SK-N-SH (cell line): ENCODE measurements around the gene SEZ6L. TPM values are rescaled to one million over a fixed set of nuclear protein-coding genes. Genes with fewer than 3 reads are reported as not detected.

ENCODE experiments used
- CTCF ChIA-PET: fragments of 300-600, 350-600 bp; formaldehyde crosslinking; extraction: SDS; loops from one replicate; lab custom pipeline; 2021; lab: Yijun Ruan, JAX
- POLR2A ChIA-PET: fragments of 350-600 bp; sonication (Branson Sonifier 250); formaldehyde crosslinking; extraction: SDS; loops from one replicate; lab custom pipeline; 2020; ENCODE audit warnings: antibody characterized with exemption, inconsistent platforms; lab: Yijun Ruan, JAX
- DNase-seq: peaks from one replicate; pipeline ENCODE4 v3.0.0; 2012
- H2AFZ ChIP-seq: fragments of 200-600 bp; sonication (generic); 2 replicates; pipeline ENCODE4 v1.8.1; 2016; ENCODE audit warnings: antibody characterized with exemption, mild to moderate bottlenecking, low read depth
- H3F3A ChIP-seq: fragments of 200-600 bp; sonication (generic); replicated peaks from 2 replicates; pipeline ENCODE3; 2016; ENCODE audit warnings: antibody characterized with exemption, mild to moderate bottlenecking; ENCODE audit not compliant: insufficient read depth
- H3K27ac ChIP-seq, 2 experiments: fragments of 200-500 bp in 1 of 2; fragments of 200-600 bp in 1 of 2; sonication (Bioruptor generic) in 1 of 2; sonication (generic), shearing (Covaris generic) in 1 of 2; 2 replicates each; pipeline versions ENCODE4 v1.5.1 to v1.6.1; 2014 to 2016; ENCODE audit warnings: low read depth in 2 of 2, inconsistent platforms in 1 of 2, low read length in 1 of 2, mild to moderate bottlenecking in 1 of 2, mixed read lengths in 1 of 2
- H3K27me3 ChIP-seq: fragments of 200-600 bp; sonication (generic), shearing (Covaris generic); 2 replicates; pipeline ENCODE4 v1.6.1; 2016; ENCODE audit warnings: mixed run types; ENCODE audit not compliant: insufficient read depth
- H3K36me3 ChIP-seq, 2 experiments: fragments of 200-500 bp in 1 of 2; fragments of 200-600 bp in 1 of 2; sonication (Bioruptor generic) in 1 of 2; sonication (generic) in 1 of 2; replicated peaks in 1 of 2; 2 replicates each; pipeline versions ENCODE3 to v1.5.1; 2014 to 2016; ENCODE audit warnings: low read length in 1 of 2, mild to moderate bottlenecking in 1 of 2; ENCODE audit not compliant: insufficient read depth in 2 of 2, control insufficient read depth in 1 of 2
- H3K4me1 ChIP-seq, 2 experiments: fragments of 200-500 bp in 1 of 2; fragments of 200-600 bp in 1 of 2; sonication (Bioruptor generic) in 1 of 2; sonication (generic), shearing (Covaris generic) in 1 of 2; 2 replicates each; pipeline versions ENCODE4 v1.5.1 to v1.6.1; 2014 to 2016; ENCODE audit warnings: low read depth in 1 of 2, low read length in 1 of 2, mixed run types in 1 of 2; ENCODE audit not compliant: insufficient read depth in 2 of 2, control insufficient read depth in 1 of 2
- H3K4me2 ChIP-seq: fragments of 200-600 bp; sonication (generic), shearing (Covaris generic); 2 replicates; pipeline ENCODE4 v1.6.1; 2017; ENCODE audit warnings: mixed run types
- H3K4me3 ChIP-seq, 2 experiments: fragments of 200-500 bp in 1 of 2; fragments of 200-600 bp in 1 of 2; sonication (Bioruptor generic) in 1 of 2; sonication (generic), shearing (Covaris generic) in 1 of 2; 2 replicates each; pipeline versions ENCODE4 v1.5.1 to v1.8.1; 2014 to 2016; ENCODE audit warnings: low read depth in 2 of 2, inconsistent platforms in 1 of 2, low read length in 1 of 2, mild to moderate bottlenecking in 1 of 2, mixed read lengths in 1 of 2, moderate library complexity in 1 of 2
- H3K79me2 ChIP-seq: fragments of 200-600 bp; sonication (generic); 2 replicates; pipeline ENCODE4 v1.8.1; 2017; ENCODE audit warnings: mild to moderate bottlenecking; ENCODE audit not compliant: insufficient read depth
- H3K9ac ChIP-seq: fragments of 200-600 bp; sonication (generic); 2 replicates; pipeline ENCODE4 v1.6.1; 2017; ENCODE audit warnings: mixed run types
- H3K9me2 ChIP-seq: fragments of 200-600 bp; sonication (generic); 2 replicates; pipeline ENCODE4 v1.6.1; 2017; ENCODE audit warnings: mixed run types
- H3K9me3 ChIP-seq: fragments of 200-600 bp; sonication (generic); 2 replicates; pipeline ENCODE4 v1.6.1; 2017; ENCODE audit warnings: mixed run types, mild to moderate bottlenecking, moderate library complexity
- H4K20me1 ChIP-seq: fragments of 200-600 bp; sonication (generic); 2 replicates; pipeline ENCODE4 v1.6.1; 2017; ENCODE audit warnings: mild to moderate bottlenecking, mixed run types; ENCODE audit not compliant: insufficient read depth
- CHD2 ChIP-seq: fragments of 150-350 bp; IDR thresholded peaks from 2 replicates; pipeline ENCODE4 v1.6.1; 2018; ENCODE audit warnings: low read length; ENCODE audit not compliant: partially characterized antibody
- ELF1 ChIP-seq: IDR thresholded peaks from 2 replicates; pipeline ENCODE4 v1.4.0; 2012
- EP300 ChIP-seq, 2 experiments: IDR thresholded peaks; 2 replicates each; pipeline versions ENCODE4 v1.4.0 to v1.6.1; 2012; ENCODE audit warnings: borderline replicate concordance in 1 of 2, low read depth in 1 of 2, low read length in 1 of 2
- EZH2phosphoT487 ChIP-seq: fragments of 200-600 bp; sonication (generic); IDR thresholded peaks from 2 replicates; pipeline ENCODE4 v1.6.1; 2017; ENCODE audit warnings: low read depth, mixed run types, mild to moderate bottlenecking, antibody characterized with exemption, moderate library complexity, borderline replicate concordance
- FOXM1 ChIP-seq: IDR thresholded peaks from 2 replicates; pipeline ENCODE4 v1.4.0; 2012; ENCODE audit warnings: low read depth, mild to moderate bottlenecking
- GATA2 ChIP-seq: sonication (generic); formaldehyde crosslinking; IDR thresholded peaks from 2 replicates; pipeline ENCODE4 v1.5.0; 2020; ENCODE audit warnings: mild to moderate bottlenecking, missing genetic modification reagents
- JUND ChIP-seq: IDR thresholded peaks from 2 replicates; pipeline ENCODE4 v1.4.0; 2012
- MEF2A ChIP-seq: IDR thresholded peaks from 2 replicates; pipeline ENCODE4 v1.4.0; 2012; ENCODE audit warnings: low read depth, borderline replicate concordance
- NFIC ChIP-seq: IDR thresholded peaks from 2 replicates; pipeline ENCODE4 v1.4.0; 2012; ENCODE audit warnings: borderline replicate concordance
- NRF1 ChIP-seq: IDR thresholded peaks from 2 replicates; pipeline ENCODE4 v1.6.1; 2012; ENCODE audit warnings: low read depth, mild to moderate bottlenecking, low read length
- POLR2AphosphoS5 ChIP-seq: IDR thresholded peaks from 2 replicates; pipeline ENCODE4 v1.6.1; 2012; ENCODE audit warnings: low read depth, low read length
- RAD21 ChIP-seq: IDR thresholded peaks from 2 replicates; pipeline ENCODE4 v1.6.1; 2012; ENCODE audit warnings: mild to moderate bottlenecking, low read length
- RFX5 ChIP-seq: IDR thresholded peaks from 2 replicates; pipeline ENCODE4 v1.6.1; 2012; ENCODE audit warnings: mild to moderate bottlenecking, improper control_type of control experiment, low read length
- RXRA ChIP-seq: IDR thresholded peaks from 2 replicates; pipeline ENCODE4 v1.4.0; 2012; ENCODE audit warnings: low read depth, mild to moderate bottlenecking, borderline replicate concordance
- SMC3 ChIP-seq: IDR thresholded peaks from 2 replicates; pipeline ENCODE4 v1.6.1; 2012; ENCODE audit warnings: low read depth, low read length, improper control_type of control experiment
- TCF12 ChIP-seq: IDR thresholded peaks from 2 replicates; pipeline ENCODE4 v1.4.0; 2012
- TEAD4 ChIP-seq: IDR thresholded peaks from 2 replicates; pipeline ENCODE4 v1.4.0; 2012; ENCODE audit warnings: mild to moderate bottlenecking, borderline replicate concordance; ENCODE audit not compliant: insufficient read depth
- WGBS: methylation state at CpG from one replicate; pipeline ENCODE4 v1.1.6; 2017; ENCODE audit warnings: low lambda C conversion rate; 5-methylcytosine and 5-hydroxymethylcytosine counted together
- polyA plus RNA-seq, 3 experiments: library from polyadenylated mRNA; depleted of rRNA; stranded (reverse); fragments of >200 nt; gene quantifications; 2 replicates each; pipeline ENCODE4 v1.2.3, GENCODE V29; 2012
- TF ChIP-seq, protein P1 (sequence below): fragments of 150-350 bp; IDR thresholded peaks from 2 replicates; pipeline ENCODE4 v1.6.1; 2016; ENCODE audit warnings: mild to moderate bottlenecking, low read depth, low read length
- TF ChIP-seq, protein P2 (sequence below): fragments of 150-350 bp; IDR thresholded peaks from 2 replicates; pipeline ENCODE4 v1.6.1; 2017; ENCODE audit warnings: antibody characterized with exemption, low read length, low read depth, borderline replicate concordance
- TF ChIP-seq, protein P3 (sequence below): IDR thresholded peaks from 2 replicates; pipeline ENCODE4 v1.4.0; 2012; ENCODE audit warnings: low read depth
- TF ChIP-seq, protein P4 (sequence below): IDR thresholded peaks from 2 replicates; pipeline ENCODE4; 2012

The SEZ6L gene
- polyA plus RNA-seq, 1 of the 3 experiments (the other 2 are of a cell fraction) = 0.10 TPM

DNA sequence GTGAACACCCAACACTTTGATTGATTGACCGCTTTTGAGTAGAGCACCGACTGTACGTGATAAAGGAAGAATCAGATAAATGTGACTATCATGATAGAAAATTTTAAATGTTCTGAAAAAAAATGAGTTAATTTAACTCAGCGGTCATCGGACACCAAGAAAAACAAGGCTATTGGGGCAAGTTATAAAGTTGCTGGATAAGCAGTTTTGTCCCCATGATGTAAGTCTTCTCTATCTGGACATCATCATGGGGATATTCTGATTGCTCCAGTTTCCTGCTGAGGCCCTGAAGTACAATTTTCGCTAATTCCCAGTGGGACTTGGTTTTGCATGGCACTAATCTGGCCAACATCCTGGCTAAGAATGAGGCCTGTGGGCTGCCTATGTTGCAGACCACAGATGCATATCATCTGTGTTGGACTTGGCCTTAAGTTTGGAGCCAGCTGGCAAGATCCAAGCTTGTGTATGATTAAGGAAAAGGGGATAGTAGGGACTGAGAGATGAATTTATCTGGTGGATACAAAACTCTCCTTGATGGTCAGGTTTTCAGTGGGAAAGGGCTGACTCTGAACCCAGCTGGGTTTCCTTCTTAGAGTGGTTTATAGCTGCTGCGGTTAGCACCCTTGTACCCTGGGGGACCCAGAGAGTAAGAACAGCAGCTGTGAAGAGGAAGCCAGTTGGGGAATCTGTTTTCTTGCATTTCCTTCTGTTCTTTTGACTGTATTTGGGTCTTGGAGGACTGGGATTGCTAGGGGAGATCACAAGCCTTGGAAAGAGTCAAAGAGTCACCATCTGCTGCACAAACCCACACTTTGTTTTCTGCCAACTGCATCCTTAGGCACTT, 118.3 kb downstream of the SEZ6L start:
- Histone ChIP-seq H3K36me3 (no peaks in the 10 kb centered on the region), H3K4me1 (no peaks in the 10 kb centered on the region), H3K27me3 (no peaks in the 10 kb centered on the region), H3K27ac (no peak overlapping the region), H3K9me3 (no peaks in the 10 kb centered on the region), H2AFZ (no peak overlapping the region), H3K4me3 (no peak overlapping the region), H3K9me2 (no peaks in the 10 kb centered on the region), H3F3A (no peaks in the 10 kb centered on the region), H3K79me2 (no peaks in the 10 kb centered on the region), H3K4me2 (no peak overlapping the region), H3K9ac (no peak overlapping the region), H4K20me1 (no peaks in the 10 kb centered on the region)
- WGBS = 58% methylated on average over 7 of the region's 7 CpGs
- DNase-seq = no peak
- CTCF ChIA-PET = interaction anchor here (1.4 kb wide), 1 partner anchor 8 kb away, joined by 3 read pairs; no protein-coding TSS in a partner anchor
- POLR2A ChIA-PET = no interaction called here
- no peak for TF ChIP-seq NFIC
- TF ChIP-seq RFX5 = no peak
- TF ChIP-seq, protein P1, sequence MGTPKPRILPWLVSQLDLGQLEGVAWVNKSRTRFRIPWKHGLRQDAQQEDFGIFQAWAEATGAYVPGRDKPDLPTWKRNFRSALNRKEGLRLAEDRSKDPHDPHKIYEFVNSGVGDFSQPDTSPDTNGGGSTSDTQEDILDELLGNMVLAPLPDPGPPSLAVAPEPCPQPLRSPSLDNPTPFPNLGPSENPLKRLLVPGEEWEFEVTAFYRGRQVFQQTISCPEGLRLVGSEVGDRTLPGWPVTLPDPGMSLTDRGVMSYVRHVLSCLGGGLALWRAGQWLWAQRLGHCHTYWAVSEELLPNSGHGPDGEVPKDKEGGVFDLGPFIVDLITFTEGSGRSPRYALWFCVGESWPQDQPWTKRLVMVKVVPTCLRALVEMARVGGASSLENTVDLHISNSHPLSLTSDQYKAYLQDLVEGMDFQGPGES = no peak
- no peak for TF ChIP-seq SMC3
- TF ChIP-seq CHD2 = no peak
- TF ChIP-seq GATA2 (CRISPR knock-in tag) = no peak
- no peak for TF ChIP-seq ELF1
- no peak for TF ChIP-seq RAD21
- no peak for TF ChIP-seq POLR2AphosphoS5
- no peak for TF ChIP-seq NRF1
- TF ChIP-seq, protein P2, sequence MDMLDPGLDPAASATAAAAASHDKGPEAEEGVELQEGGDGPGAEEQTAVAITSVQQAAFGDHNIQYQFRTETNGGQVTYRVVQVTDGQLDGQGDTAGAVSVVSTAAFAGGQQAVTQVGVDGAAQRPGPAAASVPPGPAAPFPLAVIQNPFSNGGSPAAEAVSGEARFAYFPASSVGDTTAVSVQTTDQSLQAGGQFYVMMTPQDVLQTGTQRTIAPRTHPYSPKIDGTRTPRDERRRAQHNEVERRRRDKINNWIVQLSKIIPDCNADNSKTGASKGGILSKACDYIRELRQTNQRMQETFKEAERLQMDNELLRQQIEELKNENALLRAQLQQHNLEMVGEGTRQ = no peak

DNA sequence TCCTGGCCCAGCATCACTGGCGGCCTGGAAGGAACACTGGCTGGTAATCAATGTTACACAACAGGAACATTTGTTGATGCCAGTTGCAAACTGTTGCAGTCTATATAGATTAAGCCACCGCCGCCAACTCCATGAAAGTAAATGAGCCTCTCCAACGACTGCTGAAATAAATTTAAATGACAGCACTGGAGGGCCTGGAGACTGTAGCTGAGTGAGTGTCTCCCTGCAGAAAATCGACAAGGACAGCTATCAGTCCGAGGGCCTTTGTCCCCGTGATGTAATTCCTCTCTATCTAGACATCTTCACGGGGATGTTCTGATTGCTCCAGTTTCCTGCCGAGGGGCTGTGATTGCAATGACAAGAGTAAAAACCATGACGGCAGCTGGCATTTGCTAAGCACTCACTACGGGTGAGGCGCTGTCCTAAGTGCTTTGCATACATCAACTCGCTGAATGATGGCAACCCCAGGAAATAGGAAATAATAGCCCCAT, 120.4 kb downstream of the SEZ6L start:
- no peaks in the 10 kb centered on the region for H3K36me3 ChIP-seq
- TF ChIP-seq RXRA (no peak), EP300 (IDR thresholded peaks at IDR 0.05; ENCODE audit: borderline replicate concordance in 1 of 2, low read depth in 1 of 2, low read length in 1 of 2) (no peak), MEF2A (no peak), ELF1 (no peak), FOXM1 (no peak), TEAD4 (no peak), JUND (no peak), TCF12 (no peak), EZH2phosphoT487 (no peak)
- TF ChIP-seq, protein P3, sequence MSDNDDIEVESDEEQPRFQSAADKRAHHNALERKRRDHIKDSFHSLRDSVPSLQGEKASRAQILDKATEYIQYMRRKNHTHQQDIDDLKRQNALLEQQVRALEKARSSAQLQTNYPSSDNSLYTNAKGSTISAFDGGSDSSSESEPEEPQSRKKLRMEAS = no peak
- TF ChIP-seq, protein P1 = no peak
- TF ChIP-seq, protein P4, sequence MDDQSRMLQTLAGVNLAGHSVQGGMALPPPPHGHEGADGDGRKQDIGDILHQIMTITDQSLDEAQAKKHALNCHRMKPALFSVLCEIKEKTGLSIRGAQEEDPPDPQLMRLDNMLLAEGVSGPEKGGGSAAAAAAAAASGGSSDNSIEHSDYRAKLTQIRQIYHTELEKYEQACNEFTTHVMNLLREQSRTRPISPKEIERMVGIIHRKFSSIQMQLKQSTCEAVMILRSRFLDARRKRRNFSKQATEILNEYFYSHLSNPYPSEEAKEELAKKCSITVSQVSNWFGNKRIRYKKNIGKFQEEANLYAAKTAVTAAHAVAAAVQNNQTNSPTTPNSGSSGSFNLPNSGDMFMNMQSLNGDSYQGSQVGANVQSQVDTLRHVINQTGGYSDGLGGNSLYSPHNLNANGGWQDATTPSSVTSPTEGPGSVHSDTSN = no peak
- H3K9me3 ChIP-seq = no peaks in the 10 kb centered on the region
- no peaks in the 10 kb centered on the region for H3F3A ChIP-seq
- no peak overlapping the region for H2AFZ ChIP-seq
- POLR2A ChIA-PET = interaction anchor here (0.7 kb wide), 1 partner anchor 134 kb away, joined by 3 read pairs; no protein-coding TSS in a partner anchor
- no peak overlapping the region for H3K9ac ChIP-seq
- no peak overlapping the region for H3K27ac ChIP-seq
- H3K27me3 ChIP-seq = no peaks in the 10 kb centered on the region
- H3K4me3 ChIP-seq = no peak overlapping the region
- no peak for DNase-seq
- H3K4me1 ChIP-seq = no peaks in the 10 kb centered on the region
- 43% methylated on average over 12 of the region's 13 CpGs for WGBS
- H3K79me2 ChIP-seq = no peaks in the 10 kb centered on the region
- no peak overlapping the region for H3K4me2 ChIP-seq
- CTCF ChIA-PET = interaction anchor here (0.6 to 1.1 kb wide), 3 partner anchors 42 to 119 kb away, joined by 3 to 4 read pairs (median 4); no protein-coding TSS in a partner anchor
- no peaks in the 10 kb centered on the region for H4K20me1 ChIP-seq
- H3K9me2 ChIP-seq = no peaks in the 10 kb centered on the region
